Posterior vena cava (tissue), 2 donors: ENCODE data around the gene EYS. TPM values are rescaled to one million over a fixed set of nuclear protein-coding genes. Genes with fewer than 3 reads are reported as not detected.

Source experiments
- DNase-seq: peaks from one replicate; pipeline ENCODE4 v3.0.0-alpha.2; 2020; ENCODE audit warnings: low spot score
- intact Hi-C, 2 donors: fragments of 100-400 bp; cut with DNase I; formaldehyde crosslinking; loops; one replicate each; pipeline versions ENCODE4 v1.14.1 to v1.14.2; 2022 to 2023
- total RNA-seq, 2 donors: library from RNA; stranded (reverse); fragmentation: NEBNext Ultra II Directional; extraction: Animal tissue kit (Norgen Biotek cat#: 25700); gene quantifications; one replicate each; pipeline ENCODE4 v1.2.1, GENCODE V29; 2021
- donor health status: DM: yes; HTN: yes; CAD: no.
- donor health status: DM: yes; HTN: yes; CAD: no.

Gene EYS
- total RNA-seq, 2 donors from 2014 or later, result not detected

DNA sequence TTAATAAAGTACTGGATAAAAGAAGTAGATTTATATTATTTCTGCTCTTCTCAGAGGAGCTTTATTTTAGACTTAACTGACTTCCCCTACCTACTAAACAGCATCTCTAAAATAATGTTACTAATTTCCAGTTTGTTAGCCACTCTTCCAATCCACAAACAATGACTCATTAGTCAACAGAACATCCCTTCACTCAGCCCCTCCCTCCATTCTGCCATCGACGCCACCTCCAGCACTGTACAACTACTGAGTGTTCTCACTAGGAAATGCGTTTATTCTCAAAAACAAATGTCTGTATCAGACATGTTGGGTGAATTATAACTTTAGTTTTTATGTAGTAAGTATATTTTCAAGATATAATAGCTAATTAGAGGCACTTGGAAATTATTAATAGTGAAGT lies 427.0 kb downstream of the EYS start:
- DNase-seq, result no peak
- intact Hi-C loops, result no loop called here

DNA sequence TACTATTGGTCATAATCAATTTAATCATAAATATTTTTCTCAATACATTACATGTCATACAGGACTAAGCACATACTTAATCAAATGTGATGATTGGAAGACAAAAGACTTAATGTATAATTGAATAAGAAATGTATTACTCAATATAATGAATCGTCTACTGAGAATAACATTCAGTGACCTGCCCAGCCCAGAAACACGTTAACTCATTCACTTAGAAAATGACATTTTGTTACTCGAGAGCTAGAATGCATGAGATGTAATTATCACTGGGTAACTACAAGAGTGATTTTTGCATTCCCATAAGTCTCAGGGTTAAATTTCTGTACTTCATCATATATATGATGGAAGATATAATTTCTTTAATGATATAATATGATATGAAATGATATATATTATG lies 444.8 kb downstream of the EYS start:
- DNase-seq, result no peak
- intact Hi-C loops, result no loop called here

DNA sequence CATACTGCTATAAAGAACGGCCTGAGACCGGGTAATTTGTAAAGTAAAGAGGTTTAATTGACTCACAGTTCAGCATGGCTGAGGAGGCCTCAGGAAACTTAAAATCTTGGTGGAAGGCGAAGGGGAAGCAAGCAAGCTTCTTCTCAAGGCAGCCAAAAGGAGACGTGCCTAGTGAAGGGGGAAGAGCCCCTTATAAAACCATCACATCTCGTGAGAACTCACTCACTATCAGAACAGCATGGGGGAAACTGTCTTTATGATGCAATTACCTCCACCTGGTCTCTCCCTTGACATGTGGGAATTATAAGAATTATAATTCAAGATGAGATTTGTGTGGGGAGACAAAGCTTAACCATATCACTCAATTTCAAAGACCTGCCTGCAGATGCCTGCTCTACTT lies 447.0 kb downstream of the EYS start:
- intact Hi-C loops, result no loop called here
- no peak for DNase-seq

DNA sequence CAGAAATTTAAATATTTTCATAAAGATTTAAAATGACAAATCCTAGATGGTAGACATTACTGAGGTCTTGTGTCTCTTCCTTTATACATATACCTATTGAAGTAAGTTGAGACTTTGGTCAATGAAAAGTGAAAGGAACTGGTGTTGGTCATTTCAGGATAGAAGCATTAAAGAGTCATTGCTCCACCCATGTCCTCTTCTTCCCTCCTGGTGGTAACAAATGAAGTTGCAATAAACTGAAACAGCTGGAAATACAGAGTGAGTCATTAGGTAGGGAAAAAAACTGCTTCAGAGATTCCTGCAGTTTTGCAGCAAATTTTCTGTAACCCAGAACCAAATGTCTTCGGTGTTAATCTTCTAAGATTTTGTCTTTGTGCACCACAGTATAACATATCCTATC lies 448.0 kb downstream of the EYS start:
- intact Hi-C loops, result no loop called here
- no peak for DNase-seq

DNA sequence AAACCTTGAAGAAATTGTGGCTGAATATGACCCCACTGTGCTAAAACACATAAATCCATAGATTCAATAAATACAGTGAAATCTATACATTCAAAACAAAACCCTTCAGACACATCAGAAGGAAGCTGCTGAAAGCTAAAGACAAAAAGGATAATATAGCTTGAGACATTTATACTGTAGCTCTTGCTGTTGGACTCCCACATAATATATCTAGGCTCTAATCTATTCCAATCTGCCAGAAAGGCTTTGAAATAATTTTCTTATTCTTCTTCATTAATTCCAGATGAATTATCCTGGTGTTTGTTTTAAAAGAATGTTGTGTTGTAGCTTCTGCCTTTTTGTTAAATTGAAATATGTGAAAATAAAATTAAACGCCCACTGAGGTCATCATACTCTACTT lies 454.0 kb downstream of the EYS start:
- intact Hi-C loops, result no loop called here
- no peak for DNase-seq

DNA sequence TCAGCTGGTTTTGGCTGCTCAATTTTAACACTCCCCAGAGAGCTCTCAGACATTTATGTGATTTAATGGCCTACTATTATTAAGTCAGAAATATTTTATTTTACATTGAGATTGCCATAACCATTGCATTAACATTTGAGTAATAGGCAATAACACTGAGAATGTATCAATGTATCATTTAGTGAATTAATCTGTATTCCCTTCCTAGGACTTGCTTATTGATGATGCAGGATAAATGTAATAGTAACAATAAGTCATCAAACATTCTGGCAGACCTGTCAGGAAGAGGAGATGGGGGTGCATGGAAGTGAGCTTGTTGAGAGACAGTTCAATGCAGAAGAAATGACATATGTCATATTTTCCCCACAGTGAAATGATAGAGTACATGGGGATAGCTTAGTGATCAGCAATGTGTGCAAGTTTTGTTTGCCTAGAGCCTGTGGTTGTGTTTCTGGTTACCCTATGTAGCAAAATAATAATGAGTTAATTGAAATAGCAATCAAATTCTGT lies 458.9 kb downstream of the EYS start:
- no peak for DNase-seq
- intact Hi-C loops, result no loop called here

DNA sequence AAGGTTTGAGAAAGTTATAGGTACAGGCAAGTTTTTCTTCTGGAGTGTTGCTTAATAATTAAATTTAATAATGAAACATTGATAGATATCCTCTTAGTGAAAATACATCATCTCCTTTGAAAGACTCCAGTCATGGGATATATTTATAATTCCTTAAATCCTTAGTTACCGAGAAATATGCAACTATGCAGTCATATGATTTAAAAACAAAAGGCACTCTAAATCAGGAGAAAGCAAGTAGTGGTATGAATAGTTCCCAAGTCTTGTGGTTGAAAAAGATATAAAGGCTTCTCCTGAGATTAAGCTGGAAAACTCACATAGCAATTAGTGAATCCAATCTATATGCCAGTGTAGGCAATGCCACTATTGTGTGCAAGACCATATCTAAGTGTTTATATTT lies 475.4 kb downstream of the EYS start:
- no peak for DNase-seq
- intact Hi-C loops, result no loop called here

DNA sequence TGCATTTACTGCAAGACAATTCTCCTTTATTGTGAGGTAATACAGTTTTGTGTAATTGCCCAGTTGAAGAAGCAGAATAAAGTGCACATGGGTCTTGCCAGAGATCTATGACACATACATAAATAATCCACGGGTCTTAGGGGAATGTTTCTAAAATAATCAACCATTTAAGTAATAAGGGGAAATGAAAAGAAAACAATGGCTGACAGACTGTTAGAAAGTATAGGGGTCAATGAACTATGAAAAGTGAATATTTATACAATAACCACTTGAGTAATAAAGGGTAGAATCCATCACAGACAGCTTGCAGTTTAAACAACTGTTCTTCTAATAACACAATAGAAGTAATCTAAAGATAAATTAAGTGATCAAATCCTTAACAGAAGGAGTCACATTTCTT lies 477.2 kb downstream of the EYS start:
- DNase-seq, result no peak
- intact Hi-C loops, result no loop called here

DNA sequence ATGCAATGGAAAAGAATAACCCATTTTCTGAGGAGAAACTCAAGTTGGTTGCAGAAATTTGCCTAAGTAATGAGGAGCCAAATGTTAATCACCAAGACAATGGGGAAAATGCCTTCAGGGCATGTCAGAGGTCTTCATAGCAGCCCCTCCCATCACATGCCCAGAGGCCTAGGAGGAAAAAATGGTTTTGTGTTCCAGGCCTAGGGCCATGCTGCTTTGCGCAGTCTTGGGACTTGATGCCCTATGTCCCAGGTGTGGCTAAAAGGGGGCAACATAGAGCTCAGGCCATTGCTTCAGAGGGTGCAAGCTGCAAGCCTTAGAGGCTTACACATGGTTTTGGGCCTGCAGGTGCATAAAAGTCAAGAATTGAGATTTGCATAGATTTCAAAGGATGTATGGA lies 485.9 kb downstream of the EYS start:
- no peak for DNase-seq
- intact Hi-C loops, result no loop called here

DNA sequence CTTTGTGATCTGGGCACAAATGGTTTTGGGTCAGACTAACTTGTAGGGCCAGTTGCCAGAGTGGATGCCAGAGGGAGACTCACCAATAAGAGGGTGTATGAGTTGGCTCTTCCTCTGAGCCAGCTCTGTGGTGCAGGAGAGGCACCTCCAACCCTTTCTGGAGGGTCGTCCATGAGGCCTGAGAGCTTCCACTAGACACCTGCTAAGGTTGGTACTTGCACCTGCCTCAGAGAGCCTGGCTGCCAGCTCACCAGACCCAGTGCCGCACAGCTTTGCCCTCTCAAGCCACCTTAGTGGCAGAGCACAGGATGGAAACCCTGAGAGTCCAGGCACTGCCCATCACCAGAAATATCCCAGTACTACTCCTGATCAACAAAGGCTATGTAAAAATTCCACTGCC lies 504.3 kb downstream of the EYS start:
- intact Hi-C loops, result no loop called here
- no peak for DNase-seq

DNA sequence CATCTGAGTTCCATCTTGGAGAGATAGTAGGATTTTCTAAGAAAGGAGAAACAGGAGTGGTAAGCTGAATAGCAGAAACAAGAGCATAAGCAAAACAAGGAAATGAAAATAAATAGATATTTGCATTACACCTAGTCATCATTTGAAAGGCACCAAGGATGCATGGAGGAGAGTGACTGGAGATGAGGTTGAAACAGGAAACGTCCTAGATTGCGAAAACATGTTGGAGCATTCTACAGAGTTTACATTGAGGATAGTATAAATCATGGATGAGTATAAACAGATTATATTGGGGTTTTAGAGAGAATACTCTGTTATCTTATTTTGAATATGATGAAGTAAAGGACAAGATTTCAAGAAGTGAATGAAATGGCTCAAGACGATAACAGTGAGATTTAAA lies 507.3 kb downstream of the EYS start:
- intact Hi-C loops, result no loop called here
- no peak for DNase-seq

DNA sequence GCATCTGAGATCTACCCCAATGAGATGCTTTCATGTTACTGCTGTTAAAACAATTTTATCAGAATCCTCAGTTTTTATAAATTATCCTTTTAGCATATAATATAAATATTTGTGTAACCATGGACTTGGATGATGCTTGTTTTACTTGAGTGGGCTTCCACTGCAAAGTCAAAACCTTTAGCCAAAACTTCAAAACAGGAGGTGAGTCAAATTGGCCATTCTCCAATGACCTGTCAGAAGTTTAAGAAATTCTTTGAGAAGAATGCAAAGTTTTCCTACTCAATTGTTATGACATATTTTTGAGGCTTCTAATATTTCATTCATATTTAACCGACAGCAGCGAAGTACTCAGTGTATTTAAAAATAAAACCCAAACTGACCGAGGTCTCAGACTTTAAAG lies 507.9 kb downstream of the EYS start:
- DNase-seq, result no peak
- intact Hi-C loops, result no loop called here

DNA sequence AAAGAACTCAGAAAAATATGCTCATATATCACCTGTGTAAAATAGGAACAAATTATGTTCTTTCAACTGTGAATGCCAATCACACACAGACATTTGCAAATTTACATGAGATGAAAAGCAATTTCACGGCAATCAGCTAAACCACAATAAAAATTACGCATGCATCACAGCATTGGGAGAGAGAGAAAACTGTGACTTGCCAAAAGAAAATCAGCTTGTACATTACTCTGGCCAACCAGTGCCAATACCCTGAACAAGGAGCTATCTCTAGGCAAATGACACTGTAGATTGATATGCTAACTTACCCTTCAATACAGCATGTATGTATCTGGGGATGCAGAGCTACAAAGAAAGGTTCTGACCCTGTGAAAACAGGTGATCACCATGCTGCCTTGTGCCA lies 515.6 kb downstream of the EYS start:
- intact Hi-C loops, result no loop called here
- DNase-seq, result no peak

DNA sequence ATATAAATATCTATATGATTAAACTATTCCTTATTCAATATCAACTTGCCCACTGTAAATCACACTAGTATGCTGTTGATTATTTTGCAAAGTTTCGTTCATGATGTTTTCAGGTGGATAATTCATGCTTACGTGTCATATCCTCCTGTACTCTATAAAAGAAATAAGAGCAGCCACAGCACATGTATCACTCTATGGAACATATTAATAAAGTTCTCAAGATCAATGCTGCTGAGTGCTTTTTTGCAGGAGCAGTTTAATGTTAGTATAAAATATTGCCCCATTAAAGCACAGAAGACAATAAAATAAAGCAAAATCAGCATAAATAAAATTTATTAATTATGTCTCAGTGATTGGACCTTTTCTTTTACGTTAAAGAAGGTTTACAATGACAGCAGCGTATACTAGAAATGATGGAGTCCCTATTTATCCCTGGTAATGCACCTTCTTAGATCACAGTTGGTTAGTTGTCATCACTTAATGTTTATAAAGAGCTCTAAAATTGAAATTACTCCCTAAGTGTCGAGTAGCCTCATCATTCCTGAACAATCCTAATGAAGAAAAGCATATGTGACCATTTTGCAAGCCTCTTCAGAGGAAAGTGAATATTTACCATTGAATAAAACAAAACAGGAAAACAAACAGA lies 517.7 kb downstream of the EYS start:
- intact Hi-C loops, result no loop called here
- DNase-seq, result no peak

DNA sequence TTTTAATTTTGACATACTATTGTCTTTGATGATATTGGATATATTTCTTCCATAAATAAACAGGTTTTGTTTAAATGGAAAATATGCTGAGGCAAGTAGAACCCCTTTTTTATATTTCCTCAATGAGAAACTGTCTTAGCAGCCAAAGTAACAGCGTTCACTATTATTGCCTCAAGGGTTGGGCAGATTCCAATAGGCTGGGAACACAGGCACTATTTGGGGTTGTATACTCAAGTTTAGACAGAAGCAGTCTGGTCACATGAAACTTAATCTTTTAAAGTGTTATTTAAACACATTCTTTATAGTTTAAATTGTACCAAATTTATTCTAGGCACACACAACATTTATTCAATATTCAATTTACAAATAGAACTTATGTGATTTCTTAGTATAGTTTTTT lies 520.2 kb downstream of the EYS start:
- intact Hi-C loops, result no loop called here
- no peak for DNase-seq

DNA sequence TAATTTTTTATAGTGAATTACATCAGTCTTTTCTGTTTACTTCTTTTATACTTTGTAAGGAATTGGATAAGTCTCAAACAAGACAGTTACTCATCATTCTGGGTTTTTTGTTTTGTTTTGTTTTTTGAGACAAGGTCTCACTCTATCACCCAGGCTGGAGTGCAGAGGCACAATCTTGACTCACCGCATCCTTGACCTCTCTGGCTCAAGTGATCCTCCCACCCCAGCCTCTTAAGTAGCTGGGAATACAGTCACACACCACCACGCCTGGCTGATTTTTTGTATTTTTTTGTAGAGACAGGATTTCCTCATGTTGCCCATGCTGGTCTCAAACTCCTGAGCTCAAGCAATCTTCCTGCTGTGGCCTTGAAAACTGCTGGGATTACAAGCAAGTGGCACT lies 524.3 kb downstream of the EYS start:
- intact Hi-C loops, result no loop called here
- DNase-seq, result no peak

DNA sequence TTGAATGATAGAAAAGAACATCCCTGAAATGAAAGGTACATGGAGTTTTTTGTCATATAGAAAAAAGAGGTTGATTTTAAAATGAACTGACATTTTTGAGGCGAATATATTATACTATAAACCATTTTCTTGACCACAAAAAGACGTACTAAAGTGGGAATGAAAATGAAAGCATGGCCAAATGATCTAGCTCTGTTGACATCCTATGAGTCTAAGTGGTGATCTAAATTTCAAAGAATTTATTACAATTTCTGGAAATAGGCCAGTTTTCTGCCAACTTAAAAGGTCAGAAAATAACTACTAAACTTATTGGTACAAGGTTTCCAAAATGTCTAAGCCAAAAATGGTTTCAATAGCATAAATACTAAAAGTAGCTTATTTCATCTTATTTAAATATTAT lies 536.8 kb downstream of the EYS start:
- intact Hi-C loops, result no loop called here

DNA sequence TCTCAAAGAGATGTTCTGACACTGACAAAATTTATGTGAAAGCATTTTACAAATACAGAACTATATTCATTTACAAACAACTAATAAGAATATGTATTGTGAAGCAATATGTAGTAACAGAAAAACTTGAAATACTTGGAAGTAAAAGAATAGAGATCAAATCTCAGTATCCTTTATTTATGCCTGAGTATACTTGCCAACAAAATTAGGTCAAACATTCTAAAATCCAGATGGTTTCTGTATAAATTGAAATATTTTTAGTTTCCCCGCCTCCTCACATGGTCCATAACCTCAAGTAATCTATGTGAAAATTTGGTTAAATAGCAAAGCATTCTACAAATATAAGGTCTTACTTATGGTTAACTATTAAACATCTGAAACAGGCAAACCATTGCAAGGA lies 545.4 kb downstream of the EYS start:
- DNase-seq, result no peak
- intact Hi-C loops, result no loop called here

More for the DNA sequence above, 536.8 kb downstream of the EYS start:
- no peak for DNase-seq

DNA sequence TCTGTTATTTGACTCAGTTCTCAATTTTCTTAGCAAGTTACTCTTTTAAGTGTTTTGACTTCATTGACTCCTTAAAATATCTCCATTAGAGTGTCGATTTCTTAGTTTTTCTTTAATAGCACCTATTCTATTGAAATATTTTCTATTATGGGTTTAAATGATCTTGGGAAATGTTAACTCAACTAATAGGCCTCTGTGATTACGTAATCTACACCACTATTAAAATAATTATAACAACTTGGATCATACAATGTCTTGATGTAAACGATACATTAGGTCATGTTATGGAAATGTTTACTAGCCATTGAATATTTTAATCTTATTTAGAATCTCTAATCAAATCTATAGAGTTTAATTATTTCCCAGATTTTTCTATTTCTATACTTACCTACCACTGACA lies 550.0 kb downstream of the EYS start:
- intact Hi-C loops, result no loop called here
- no peak for DNase-seq

DNA sequence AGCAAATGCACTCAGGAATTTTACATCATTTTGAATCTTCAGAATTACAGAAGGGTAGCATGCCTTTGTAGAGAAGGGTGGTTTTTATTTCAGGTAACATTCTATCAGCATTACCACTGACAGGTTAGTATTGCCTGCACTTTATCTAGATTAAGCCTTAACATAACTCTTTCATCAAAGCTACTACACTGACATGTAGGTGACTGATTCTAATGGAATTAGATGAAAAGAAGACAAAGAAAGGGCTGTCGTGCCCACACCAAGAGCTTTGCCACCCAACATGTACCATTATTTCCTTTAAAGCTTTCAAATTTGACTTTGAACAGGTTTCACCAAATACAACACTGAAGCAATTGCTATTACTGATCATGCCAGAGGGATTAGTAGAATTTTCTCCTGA lies 551.9 kb downstream of the EYS start:
- DNase-seq, result no peak
- intact Hi-C loops, result no loop called here

DNA sequence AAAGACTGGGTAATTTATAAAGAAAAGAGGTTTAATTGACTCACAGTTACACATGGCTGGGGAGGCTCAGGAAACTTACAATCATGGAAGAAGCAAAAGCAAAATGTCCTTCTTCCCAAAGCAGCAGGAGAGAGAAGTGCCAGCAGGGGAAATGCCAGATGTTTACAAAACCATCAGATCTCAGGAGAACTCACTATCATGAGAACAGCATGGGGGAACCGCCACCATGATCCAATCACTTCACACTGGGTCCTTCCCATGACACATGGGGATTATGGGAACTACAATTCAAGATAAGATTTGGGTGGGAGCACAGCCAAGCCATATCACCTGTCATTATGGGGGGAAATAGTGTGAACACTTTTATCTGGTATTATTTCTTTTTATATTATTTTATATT lies 557.2 kb downstream of the EYS start:
- DNase-seq, result no peak
- intact Hi-C loops, result loop anchor here in 1 of 2 donors (5.0 kb wide), 1 partner anchor 1732 kb away; no protein-coding TSS in a partner anchor

DNA sequence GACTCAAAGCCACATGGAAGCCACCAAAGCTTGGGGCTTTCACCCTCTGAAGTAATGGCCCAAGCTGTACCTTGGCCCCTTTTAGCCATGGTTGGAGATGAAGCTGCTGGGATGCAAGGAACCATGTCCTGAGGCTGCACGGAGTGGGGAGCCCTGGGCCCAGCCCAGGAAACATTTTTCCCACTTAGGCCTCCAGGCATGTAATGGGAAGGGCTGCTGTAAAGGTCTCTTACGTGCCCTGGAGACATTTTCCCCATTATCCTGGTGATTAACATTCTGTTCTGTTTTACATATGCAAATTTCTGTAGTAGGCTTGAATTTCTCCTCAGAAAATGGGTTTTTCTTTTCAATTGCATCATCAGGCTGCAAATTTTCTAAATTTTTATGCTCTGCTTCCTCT lies 558.2 kb downstream of the EYS start:
- DNase-seq, result no peak
- intact Hi-C loops, result no loop called here
